Measurements from ENCODE around the gene CKAP2L. TPM values are rescaled to one million over a fixed set of nuclear protein-coding genes. Genes with fewer than 3 reads are reported as not detected.

CKAP2L gene
- total RNA-seq, 4 donors from 2014 or later, result 1.7 to 9.1 (median 3.2) TPM

- TF ChIP-seq CTCF (IDR thresholded peaks at IDR 0.05) (no peak), EP300 (IDR thresholded peaks at IDR 0.05) (no peak), POLR2A (IDR thresholded peaks at IDR 0.05) (no peak), POLR2AphosphoS5 (IDR thresholded peaks at IDR 0.05) (no peak)
- Histone ChIP-seq H3K4me1 (peaks cover 14% of the 10 kb centered on the region), H3K4me3 (no peak overlapping the region), H3K9me3 (no peaks in the 10 kb centered on the region), H3K36me3 (no peaks in the 10 kb centered on the region), H3K27ac (no peak overlapping the region), H3K27me3 (no peaks in the 10 kb centered on the region)
- WGBS, result 47% methylated on average over 1 of the region's 1 CpG
- DNase-seq (ENCODE audit: low spot score in 2 of 2), result no peak
These were observed 4.0 kb upstream of the CKAP2L start for GRCh38 chr2:112768432-112768831.

DNA sequence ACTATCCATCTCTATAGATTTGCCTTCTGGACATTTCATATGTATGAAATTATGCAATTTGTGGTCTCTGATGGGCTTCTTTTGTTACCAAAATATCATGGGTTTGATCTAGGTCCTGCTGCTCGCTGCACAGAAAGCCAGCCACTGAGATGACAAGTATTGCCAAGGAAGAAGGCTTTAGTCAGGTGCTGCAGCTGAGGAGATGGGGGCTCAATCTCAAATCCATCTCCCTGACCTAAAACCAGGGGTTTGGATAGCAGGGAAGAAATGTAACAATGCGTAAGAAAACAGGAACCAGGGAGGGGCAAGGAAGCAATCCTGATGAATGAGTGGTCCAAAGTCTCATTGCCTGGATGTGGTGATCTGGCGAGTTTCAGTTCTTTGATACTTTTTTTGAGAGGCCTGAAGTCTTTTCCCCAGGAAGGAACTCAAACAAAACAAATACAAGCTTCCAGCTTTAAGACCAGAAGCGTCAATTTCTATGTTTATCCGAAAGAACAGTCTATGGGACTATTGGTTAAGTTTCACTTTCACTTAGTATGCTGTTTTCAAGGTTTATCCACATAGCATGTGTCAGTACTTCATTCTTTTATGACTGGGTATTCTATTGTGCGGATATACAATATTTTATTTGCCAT is 3.4 kb upstream of the CKAP2L start:
- Histone ChIP-seq H3K27ac (no peak overlapping the region), H3K36me3 (no peaks in the 10 kb centered on the region), H3K9me3 (no peaks in the 10 kb centered on the region), H3K4me1 (peaks cover 14% of the 10 kb centered on the region), H3K27me3 (no peaks in the 10 kb centered on the region), H3K4me3 (no peak overlapping the region)
- no peak for DNase-seq (ENCODE audit: low spot score in 2 of 2)
- no peak for TF ChIP-seq CTCF (IDR thresholded peaks at IDR 0.05)
- TF ChIP-seq POLR2A (IDR thresholded peaks at IDR 0.05), result no peak
- TF ChIP-seq POLR2AphosphoS5 (IDR thresholded peaks at IDR 0.05), result no peak
- no peak for TF ChIP-seq EP300 (IDR thresholded peaks at IDR 0.05)
- 76% methylated on average over 6 of the region's 6 CpGs for WGBS

DNA sequence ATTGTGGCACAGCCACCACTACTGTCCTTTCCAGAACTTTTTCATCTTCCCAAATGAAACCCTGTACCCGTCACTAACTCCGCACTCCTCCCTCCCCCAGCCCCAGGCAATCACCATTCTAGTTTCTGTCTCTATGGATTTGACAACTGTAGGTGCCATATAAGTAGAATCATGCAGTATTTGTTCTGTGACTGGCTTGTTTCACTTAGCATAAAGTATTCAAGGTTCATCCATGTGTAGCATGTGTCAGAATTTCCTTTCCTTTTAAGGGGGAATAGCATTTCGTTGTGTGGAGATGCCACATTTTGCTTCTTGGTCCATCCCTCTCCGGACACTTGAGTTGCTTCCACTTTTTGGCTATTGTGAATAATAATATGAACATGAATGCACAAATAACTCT is 842 bp upstream of the CKAP2L start:
- Histone ChIP-seq H3K4me1 (peaks cover 14% of the 10 kb centered on the region), H3K4me3 (peak overlapping the region; percentile 78), H3K9me3 (no peaks in the 10 kb centered on the region), H3K36me3 (no peaks in the 10 kb centered on the region), H3K27me3 (no peaks in the 10 kb centered on the region), H3K27ac (no peak overlapping the region)
- TF ChIP-seq POLR2AphosphoS5 (IDR thresholded peaks at IDR 0.05) (no peak), POLR2A (IDR thresholded peaks at IDR 0.05) (no peak), EP300 (IDR thresholded peaks at IDR 0.05) (no peak), CTCF (IDR thresholded peaks at IDR 0.05) (no peak)
- WGBS, result 52% methylated on average over 4 of the region's 4 CpGs
- DNase-seq (ENCODE audit: low spot score in 2 of 2), result no peak

GRCh38 chr2:112762276-112762675 is 2.1 kb downstream of the CKAP2L start:
- TF ChIP-seq POLR2A (IDR thresholded peaks at IDR 0.05) (no peak), POLR2AphosphoS5 (IDR thresholded peaks at IDR 0.05) (no peak)
- 92% methylated on average over 4 of the region's 4 CpGs for WGBS
- Histone ChIP-seq H3K36me3 (no peaks in the 10 kb centered on the region), H3K9me3 (no peaks in the 10 kb centered on the region), H3K27ac (no peak overlapping the region), H3K4me3 (no peak overlapping the region), H3K27me3 (no peaks in the 10 kb centered on the region), H3K4me1 (peaks cover 14% of the 10 kb centered on the region)
- no peak for DNase-seq (ENCODE audit: low spot score in 2 of 2)

GRCh38 chr2:112760149-112760548 is 4.3 kb downstream of the CKAP2L start:
- H3K9me3 ChIP-seq, result no peaks in the 10 kb centered on the region
- 96% methylated on average over 1 of the region's 1 CpG for WGBS
- no peak overlapping the region for H3K27ac ChIP-seq
- no peak overlapping the region for H3K4me3 ChIP-seq
- H3K36me3 ChIP-seq, result no peaks in the 10 kb centered on the region
- no peaks in the 10 kb centered on the region for H3K27me3 ChIP-seq
- TF ChIP-seq CTCF (IDR thresholded peaks at IDR 0.05), result no peak
- TF ChIP-seq POLR2A (IDR thresholded peaks at IDR 0.05), result no peak
- TF ChIP-seq EP300 (IDR thresholded peaks at IDR 0.05), result no peak
- TF ChIP-seq POLR2AphosphoS5 (IDR thresholded peaks at IDR 0.05), result no peak
- no peak for DNase-seq (ENCODE audit: low spot score in 2 of 2)
- peaks cover 11% of the 10 kb centered on the region for H3K4me1 ChIP-seq

GRCh38 chr2:112758711-112759110 is 5.7 kb downstream of the CKAP2L start:
- no peak for TF ChIP-seq POLR2A (IDR thresholded peaks at IDR 0.05)
- TF ChIP-seq EP300 (IDR thresholded peaks at IDR 0.05), result no peak
- TF ChIP-seq POLR2AphosphoS5 (IDR thresholded peaks at IDR 0.05), result no peak
- 82% methylated on average over 2 of the region's 2 CpGs for WGBS
- no peaks in the 10 kb centered on the region for H3K36me3 ChIP-seq
- H3K4me1 ChIP-seq, result peaks cover 2% of the 10 kb centered on the region
- no peaks in the 10 kb centered on the region for H3K9me3 ChIP-seq
- DNase-seq (ENCODE audit: low spot score in 2 of 2), result no peak
- H3K27ac ChIP-seq, result no peak overlapping the region
- H3K4me3 ChIP-seq, result no peak overlapping the region
- H3K27me3 ChIP-seq, result no peaks in the 10 kb centered on the region

Data from suprapubic skin (tissue), 4 donors.